Measurements from ENCODE around the gene DCAF4. TPM values are rescaled to one million over a fixed set of nuclear protein-coding genes. Genes with fewer than 3 reads are reported as not detected.

Gene DCAF4
- total RNA-seq, 1 donor from 2014 or later, result 14.3 TPM

DNA sequence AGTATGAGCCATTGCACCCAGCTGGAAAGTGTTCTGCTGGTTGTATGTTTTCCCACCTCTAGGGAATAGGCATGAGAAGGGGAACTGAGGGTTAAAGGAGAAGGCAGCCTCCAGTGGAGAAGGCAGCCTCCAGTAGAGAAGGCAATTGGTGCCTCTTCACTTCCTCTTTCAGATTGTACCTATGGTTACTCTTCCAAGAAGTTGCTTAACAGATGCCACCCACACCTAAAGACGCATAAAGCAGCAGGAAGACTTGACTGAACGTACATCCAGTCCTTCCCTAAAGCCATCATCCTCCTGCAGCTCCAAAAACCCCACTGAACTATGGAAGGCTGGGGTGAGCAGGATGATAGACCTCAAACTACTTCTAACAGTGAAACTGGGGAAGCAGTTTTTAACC is 45.4 kb upstream of the DCAF4 start:
- Mint-ChIP-seq H3K4me3 (ENCODE audit: unreplicated experiment) (no peak overlapping the region), H3K27ac (ENCODE audit: unreplicated experiment) (no peak overlapping the region), H3K36me3 (ENCODE audit: unreplicated experiment) (no peaks in the 10 kb centered on the region), H3K4me1 (ENCODE audit: unreplicated experiment) (peaks cover 12% of the 10 kb centered on the region), H3K9me3 (ENCODE audit: unreplicated experiment) (no peaks in the 10 kb centered on the region), H3K27me3 (ENCODE audit: unreplicated experiment) (no peaks in the 10 kb centered on the region)
- TF ChIP-seq, protein P1, sequence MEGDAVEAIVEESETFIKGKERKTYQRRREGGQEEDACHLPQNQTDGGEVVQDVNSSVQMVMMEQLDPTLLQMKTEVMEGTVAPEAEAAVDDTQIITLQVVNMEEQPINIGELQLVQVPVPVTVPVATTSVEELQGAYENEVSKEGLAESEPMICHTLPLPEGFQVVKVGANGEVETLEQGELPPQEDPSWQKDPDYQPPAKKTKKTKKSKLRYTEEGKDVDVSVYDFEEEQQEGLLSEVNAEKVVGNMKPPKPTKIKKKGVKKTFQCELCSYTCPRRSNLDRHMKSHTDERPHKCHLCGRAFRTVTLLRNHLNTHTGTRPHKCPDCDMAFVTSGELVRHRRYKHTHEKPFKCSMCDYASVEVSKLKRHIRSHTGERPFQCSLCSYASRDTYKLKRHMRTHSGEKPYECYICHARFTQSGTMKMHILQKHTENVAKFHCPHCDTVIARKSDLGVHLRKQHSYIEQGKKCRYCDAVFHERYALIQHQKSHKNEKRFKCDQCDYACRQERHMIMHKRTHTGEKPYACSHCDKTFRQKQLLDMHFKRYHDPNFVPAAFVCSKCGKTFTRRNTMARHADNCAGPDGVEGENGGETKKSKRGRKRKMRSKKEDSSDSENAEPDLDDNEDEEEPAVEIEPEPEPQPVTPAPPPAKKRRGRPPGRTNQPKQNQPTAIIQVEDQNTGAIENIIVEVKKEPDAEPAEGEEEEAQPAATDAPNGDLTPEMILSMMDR (IDR thresholded peaks at IDR 0.05), result no peak
- DNase-seq (ENCODE audit: extremely low spot score, unreplicated experiment), result no peak

DNA sequence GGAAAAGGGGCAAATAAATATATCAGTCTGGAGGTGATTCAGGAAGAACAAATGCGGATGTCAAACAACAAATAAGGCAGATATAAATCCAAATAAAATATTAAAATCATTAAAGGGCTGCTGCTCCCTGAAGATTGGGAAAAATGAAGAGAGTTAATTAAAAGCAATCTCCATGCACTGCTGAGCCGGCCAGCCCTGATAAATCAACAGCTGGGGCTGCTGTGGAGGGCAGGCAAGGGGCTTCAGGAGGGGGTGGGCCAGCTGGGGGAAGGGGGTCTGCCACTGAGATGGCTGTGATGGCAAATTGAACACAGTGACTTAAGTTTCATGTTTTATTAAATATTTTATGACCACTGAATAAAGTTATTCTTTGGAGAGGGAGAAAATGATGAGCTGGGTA is 44.7 kb upstream of the DCAF4 start:
- TF ChIP-seq, protein P1 (IDR thresholded peaks at IDR 0.05), result no peak
- DNase-seq (ENCODE audit: extremely low spot score, unreplicated experiment), result no peak
- Mint-ChIP-seq H3K27me3 (ENCODE audit: unreplicated experiment) (no peaks in the 10 kb centered on the region), H3K4me1 (ENCODE audit: unreplicated experiment) (peaks cover 12% of the 10 kb centered on the region), H3K36me3 (ENCODE audit: unreplicated experiment) (no peaks in the 10 kb centered on the region), H3K9me3 (ENCODE audit: unreplicated experiment) (no peaks in the 10 kb centered on the region), H3K27ac (ENCODE audit: unreplicated experiment) (no peak overlapping the region), H3K4me3 (ENCODE audit: unreplicated experiment) (no peak overlapping the region)

DNA sequence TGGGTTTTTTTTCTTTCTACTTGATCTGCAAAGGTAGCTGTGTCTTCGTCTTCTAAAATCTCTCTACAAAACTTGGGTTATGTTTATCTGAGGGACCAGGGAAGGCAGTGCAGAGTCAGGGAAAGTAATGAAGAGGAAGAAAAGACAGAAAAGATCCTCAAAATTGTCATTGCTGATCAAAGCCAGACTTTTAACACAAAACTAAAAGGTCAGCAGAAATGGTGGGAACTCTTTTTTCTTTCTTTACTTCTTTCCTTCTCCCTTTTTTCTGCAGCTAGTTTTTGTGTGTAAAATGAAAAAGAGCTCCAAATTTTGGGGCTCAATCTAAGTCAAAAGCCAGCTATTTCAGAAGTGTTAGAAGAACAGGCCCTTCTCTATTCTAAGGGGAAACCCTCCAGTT is 44.2 kb upstream of the DCAF4 start:
- no peaks in the 10 kb centered on the region for H3K9me3 Mint-ChIP-seq (ENCODE audit: unreplicated experiment)
- no peaks in the 10 kb centered on the region for H3K36me3 Mint-ChIP-seq (ENCODE audit: unreplicated experiment)
- no peaks in the 10 kb centered on the region for H3K27me3 Mint-ChIP-seq (ENCODE audit: unreplicated experiment)
- no peak for DNase-seq (ENCODE audit: extremely low spot score, unreplicated experiment)
- TF ChIP-seq, protein P1 (IDR thresholded peaks at IDR 0.05), result no peak
- H3K4me3 Mint-ChIP-seq (ENCODE audit: unreplicated experiment), result no peak overlapping the region
- H3K27ac Mint-ChIP-seq (ENCODE audit: unreplicated experiment), result no peak overlapping the region
- peaks cover 12% of the 10 kb centered on the region for H3K4me1 Mint-ChIP-seq (ENCODE audit: unreplicated experiment)

DNA sequence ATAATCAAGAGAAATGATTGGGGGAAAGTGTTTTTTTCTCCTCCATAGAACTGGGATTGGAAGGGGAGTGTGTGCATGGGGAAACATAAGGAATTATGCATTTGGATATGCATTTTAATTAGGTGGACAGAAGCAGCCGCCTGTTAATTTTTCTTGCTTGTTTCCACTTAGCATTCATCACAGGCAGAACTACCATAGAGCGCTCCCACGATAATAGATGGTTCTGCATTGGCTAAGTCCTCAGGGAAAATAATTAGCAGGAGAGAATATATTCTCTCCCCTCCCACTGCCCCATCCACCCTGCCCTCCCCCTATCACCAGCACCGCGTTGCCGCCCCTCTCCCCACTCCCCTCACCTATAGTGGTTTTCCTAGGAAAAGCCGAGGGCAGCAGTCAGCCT is 43.8 kb upstream of the DCAF4 start:
- Mint-ChIP-seq H3K27me3 (ENCODE audit: unreplicated experiment) (no peaks in the 10 kb centered on the region), H3K27ac (ENCODE audit: unreplicated experiment) (no peak overlapping the region), H3K36me3 (ENCODE audit: unreplicated experiment) (no peaks in the 10 kb centered on the region), H3K4me3 (ENCODE audit: unreplicated experiment) (no peak overlapping the region), H3K9me3 (ENCODE audit: unreplicated experiment) (no peaks in the 10 kb centered on the region), H3K4me1 (ENCODE audit: unreplicated experiment) (peaks cover 12% of the 10 kb centered on the region)
- DNase-seq (ENCODE audit: extremely low spot score, unreplicated experiment), result no peak
- TF ChIP-seq, protein P1 (IDR thresholded peaks at IDR 0.05), result no peak

DNA sequence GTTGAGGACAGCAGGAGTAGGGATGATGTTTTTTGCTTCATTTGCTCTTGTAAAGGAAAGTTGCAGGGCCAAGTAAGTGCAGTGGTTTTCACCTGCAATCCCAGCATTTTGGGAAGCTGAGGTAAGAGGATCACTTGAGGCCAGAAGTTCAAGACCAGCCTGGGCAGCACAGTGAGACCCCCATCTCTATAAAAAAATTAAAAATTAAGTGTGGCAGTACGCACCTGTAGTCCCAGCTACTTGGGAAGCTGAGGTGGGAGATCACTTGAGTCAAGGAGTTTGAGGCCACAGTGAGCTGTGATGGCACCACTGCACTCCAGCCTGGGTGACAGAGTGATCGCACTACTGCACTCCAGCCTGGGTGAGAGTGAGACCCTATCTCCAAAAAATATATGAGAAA is 43.2 kb upstream of the DCAF4 start:
- TF ChIP-seq, protein P1 (IDR thresholded peaks at IDR 0.05), result no peak
- Mint-ChIP-seq H3K4me1 (ENCODE audit: unreplicated experiment) (peaks cover 12% of the 10 kb centered on the region), H3K4me3 (ENCODE audit: unreplicated experiment) (no peak overlapping the region), H3K27me3 (ENCODE audit: unreplicated experiment) (no peaks in the 10 kb centered on the region), H3K36me3 (ENCODE audit: unreplicated experiment) (no peaks in the 10 kb centered on the region), H3K27ac (ENCODE audit: unreplicated experiment) (no peak overlapping the region), H3K9me3 (ENCODE audit: unreplicated experiment) (no peaks in the 10 kb centered on the region)
- DNase-seq (ENCODE audit: extremely low spot score, unreplicated experiment), result no peak
